Neuronal stem cell (in vitro differentiated cells): ENCODE results near the gene DUSP2.

Source experiments
- DNase-seq: peaks from one replicate; pipeline ENCODE4 v3.0.0-alpha.2; 2013; ENCODE audit warnings: low spot score
- H2AFZ ChIP-seq: one replicate; pipeline ENCODE4 v1.6.1; 2013; ENCODE audit warnings: mild to moderate bottlenecking, low read length, inconsistent platforms
- H2AK5ac ChIP-seq: 2 replicates; pipeline ENCODE4 v1.6.1; 2013; ENCODE audit warnings: low read depth, mild to moderate bottlenecking, inconsistent platforms, low read length, moderate library complexity, mixed read lengths
- H2BK120ac ChIP-seq: 2 replicates; pipeline ENCODE4 v1.6.1; 2013; ENCODE audit warnings: low read depth, mild to moderate bottlenecking, inconsistent platforms, low read length, moderate library complexity, mixed read lengths
- H2BK12ac ChIP-seq: one replicate; pipeline ENCODE4 v1.6.1; 2013; ENCODE audit warnings: low read length, inconsistent platforms
- H2BK15ac ChIP-seq: 2 replicates; pipeline ENCODE4 v1.6.1; 2013; ENCODE audit warnings: mild to moderate bottlenecking, low read length, inconsistent platforms, mixed read lengths
- H2BK5ac ChIP-seq: one replicate; pipeline ENCODE4 v1.6.1; 2013; ENCODE audit warnings: inconsistent platforms, mild to moderate bottlenecking, low read length, moderate library complexity
- H3K14ac ChIP-seq: one replicate; pipeline ENCODE4 v1.6.1; 2013; ENCODE audit warnings: low read length, inconsistent platforms
- H3K18ac ChIP-seq: 2 replicates; pipeline ENCODE4 v1.6.1; 2013; ENCODE audit warnings: low read length, inconsistent platforms
- H3K23ac ChIP-seq: 2 replicates; pipeline ENCODE4 v1.6.1; 2013; ENCODE audit warnings: low read depth, mild to moderate bottlenecking, mixed read lengths, low read length, inconsistent platforms; ENCODE audit not compliant: poor library complexity
- H3K27ac ChIP-seq: replicated peaks from 3 replicates; pipeline ENCODE4 v1.5.1; 2013; ENCODE audit warnings: low read length, inconsistent platforms
- H3K27me3 ChIP-seq, 3 experiments: 2 replicates each; pipeline ENCODE4 v1.6.1; 2013; ENCODE audit warnings: low read length in 3 of 3, mild to moderate bottlenecking in 2 of 3, inconsistent platforms in 1 of 3, low read depth in 1 of 3, mixed read lengths in 1 of 3, moderate library complexity in 1 of 3; ENCODE audit not compliant: control insufficient read depth in 3 of 3, insufficient read depth in 3 of 3
- H3K36me3 ChIP-seq, 2 donors: replicated peaks in 1 of 2; 2 replicates each; pipeline ENCODE4 v1.6.1; 2013; ENCODE audit warnings: low read length in 2 of 2; ENCODE audit not compliant: control insufficient read depth in 2 of 2, insufficient read depth in 2 of 2
- H3K4ac ChIP-seq: 2 replicates; pipeline ENCODE4 v1.6.1; 2013; ENCODE audit warnings: inconsistent platforms, mild to moderate bottlenecking, low read length, moderate library complexity
- H3K4me1 ChIP-seq, 2 donors: 1 replicate in 1 of 2; 2 replicates in 1 of 2; pipeline ENCODE4 v1.6.1; 2013; ENCODE audit warnings: low read length in 2 of 2, low read depth in 1 of 2; ENCODE audit not compliant: control insufficient read depth in 2 of 2, insufficient read depth in 1 of 2
- H3K4me2 ChIP-seq: one replicate; pipeline ENCODE4 v1.6.1; 2013; ENCODE audit warnings: mild to moderate bottlenecking, low read length, inconsistent platforms; ENCODE audit not compliant: insufficient read depth, poor library complexity, severe bottlenecking
- H3K4me3 ChIP-seq, 2 donors: 2 replicates each; pipeline ENCODE4 v1.5.1; 2013; ENCODE audit warnings: low read length in 2 of 2, mild to moderate bottlenecking in 2 of 2, inconsistent platforms in 1 of 2, moderate library complexity in 1 of 2
- H3K79me1 ChIP-seq: one replicate; pipeline ENCODE4 v1.6.1; 2013; ENCODE audit warnings: low read depth, mild to moderate bottlenecking, inconsistent platforms, low read length, moderate library complexity
- H3K9ac ChIP-seq: one replicate; pipeline ENCODE4 v1.6.1; 2013; ENCODE audit warnings: mild to moderate bottlenecking, low read depth, low read length, inconsistent platforms; ENCODE audit not compliant: poor library complexity
- H3K9me3 ChIP-seq, 2 donors: replicated peaks in 1 of 2; 2 replicates each; pipeline versions ENCODE3 to v1.6.1; 2013; ENCODE audit warnings: low read length in 2 of 2, mild to moderate bottlenecking in 2 of 2, inconsistent platforms in 1 of 2, low read depth in 1 of 2, mixed read lengths in 1 of 2, moderate library complexity in 1 of 2; ENCODE audit not compliant: control insufficient read depth in 2 of 2, insufficient read depth in 1 of 2
- H4K8ac ChIP-seq: one replicate; pipeline ENCODE4 v1.6.1; 2013; ENCODE audit warnings: low read depth, mild to moderate bottlenecking, inconsistent platforms, low read length, moderate library complexity
- H4K91ac ChIP-seq: one replicate; pipeline ENCODE4 v1.6.1; 2013; ENCODE audit warnings: low read length, low read depth, mild to moderate bottlenecking, inconsistent platforms; ENCODE audit not compliant: poor library complexity
- WGBS, 2 donors: extraction: QIAGEN DNeasy Blood & Tissue Kit; methylation state at CpG; one replicate each; pipeline ENCODE4 v1.1.7; 2013; ENCODE audit warnings: missing lambda C conversion rate in 2 of 2, mixed read lengths in 1 of 2; ENCODE audit not compliant: insufficient read length in 2 of 2, insufficient replicate concordance in 1 of 2; ENCODE audit errors: extremely low coverage in 2 of 2; 5-methylcytosine and 5-hydroxymethylcytosine counted together

DUSP2 gene

GRCh38 chr2:96156926-96157648 is 11.8 kb upstream of the DUSP2 start:
- no peak for DNase-seq
- H2AFZ ChIP-seq, result no peak overlapping the region
- peak overlapping the region; percentile 55 for H2BK120ac ChIP-seq
- H4K91ac ChIP-seq, result no peak overlapping the region
- no peak overlapping the region for H2BK5ac ChIP-seq
- H3K9me3 ChIP-seq, result no peaks in the 10 kb centered on the region
- H3K36me3 ChIP-seq, result no peaks in the 10 kb centered on the region
- H3K27ac ChIP-seq, result no peak overlapping the region
- peak overlapping the region; percentile 78 for H4K8ac ChIP-seq
- no peaks in the 10 kb centered on the region for H3K79me1 ChIP-seq
- H3K27me3 ChIP-seq, result no peaks in the 10 kb centered on the region
- H3K4me3 ChIP-seq, result no peak overlapping the region
- peak overlapping the region; percentile 92 for H3K18ac ChIP-seq
- H3K23ac ChIP-seq, result peak overlapping the region; percentile 60
- H3K9ac ChIP-seq, result no peak overlapping the region
- peak overlapping the region; percentile 70 for H2BK15ac ChIP-seq
- H3K4ac ChIP-seq, result no peak overlapping the region
- peak overlapping the region; percentile 4 for H2BK12ac ChIP-seq
- H3K4me2 ChIP-seq, result no peak overlapping the region
- WGBS, 2 donors, result no CpG with 5 or more reads among the region's 5 CpGs
- peak overlapping the region; percentile 85 for H2AK5ac ChIP-seq
- H3K14ac ChIP-seq, result peak overlapping the region; percentile 60
- H3K4me1 ChIP-seq, result peaks cover 13 to 20% of the 10 kb centered on the region in 2 donors

- H2AFZ ChIP-seq, result no peak overlapping the region
- no peak overlapping the region for H4K91ac ChIP-seq
- no peak overlapping the region for H2BK5ac ChIP-seq
- peak overlapping the region; percentile 39 for H2AK5ac ChIP-seq
- no peak overlapping the region for H3K4me2 ChIP-seq
- H2BK12ac ChIP-seq, result no peak overlapping the region
- H3K9ac ChIP-seq, result no peak overlapping the region
- no peaks in the 10 kb centered on the region for H3K79me1 ChIP-seq
- H3K23ac ChIP-seq, result no peak overlapping the region
- H3K27ac ChIP-seq, result no peak overlapping the region
- H3K9me3 ChIP-seq, result no peaks in the 10 kb centered on the region
- H3K36me3 ChIP-seq, result no peaks in the 10 kb centered on the region
- H3K4me1 ChIP-seq, result peaks cover 16 to 22% of the 10 kb centered on the region in 2 donors
- H4K8ac ChIP-seq, result no peak overlapping the region
- H3K4me3 ChIP-seq, result no peak overlapping the region
- WGBS, 2 donors, result no CpG with 5 or more reads among the region's 10 CpGs
- H3K18ac ChIP-seq, result no peak overlapping the region
- no peaks in the 10 kb centered on the region for H3K27me3 ChIP-seq
- no peak overlapping the region for H2BK120ac ChIP-seq
- H3K4ac ChIP-seq, result no peak overlapping the region
- peak overlapping the region; percentile 74 for H3K14ac ChIP-seq
- DNase-seq, result no peak
- H2BK15ac ChIP-seq, result no peak overlapping the region
Measured at GRCh38 chr2:96156011-96156820, 11.0 kb upstream of the DUSP2 start.

- no peak for DNase-seq
- Histone ChIP-seq H2AFZ (peak overlapping the region; percentile 39), H2BK15ac (peak overlapping the region; percentile 3), H3K23ac (peak overlapping the region; percentile 49), H3K4ac (peak overlapping the region; percentile 43), H2BK5ac (no peak overlapping the region), H3K9me3 (no peaks in the 10 kb centered on the region), H3K79me1 (no peaks in the 10 kb centered on the region), H3K4me2 (no peak overlapping the region), H3K36me3 (no peaks in the 10 kb centered on the region), H2AK5ac (peak overlapping the region; percentile 9), H2BK12ac (peak overlapping the region; percentile 24), H3K4me3 (no peak overlapping the region), H2BK120ac (peak overlapping the region; percentile 53), H4K8ac (no peak overlapping the region), H3K4me1 (peaks cover 16 to 22% of the 10 kb centered on the region in 2 donors), H3K27ac (no peak overlapping the region), H3K14ac (peak overlapping the region; percentile 73), H4K91ac (no peak overlapping the region), H3K18ac (peak overlapping the region; percentile 81), H3K27me3 (peaks cover 0 to 4% (median 0%) of the 10 kb centered on the region in 3 experiments), H3K9ac (peak overlapping the region; percentile 61)
- WGBS, 2 donors, result no CpG with 5 or more reads among the region's 16 CpGs
Measured at GRCh38 chr2:96154506-96155380, 9.5 kb upstream of the DUSP2 start.
